Heart left ventricle (tissue), 13 donors: Measurements from ENCODE around the gene COL23A1.

Experiments
- POLR2A ChIP-seq, 2 donors: fragments of 450-650 bp; IDR thresholded peaks; one replicate each; pipeline ENCODE4 v1.6.1; 2017; ENCODE audit warnings: antibody characterized with exemption in 2 of 2, mild to moderate bottlenecking in 2 of 2, moderate library complexity in 2 of 2
- TF ChIP-seq, protein P1 (sequence below), 12 donors: fragments of 200-600 bp; sonication (generic) in 4 of 12; IDR thresholded peaks; one replicate each; pipeline versions ENCODE4 v1.5.0 to v1.8.0; 2018 to 2022; ENCODE audit warnings: antibody characterized with exemption in 12 of 12, mild to moderate bottlenecking in 5 of 12
- donor health status: ischemic (EF 13 %, LVEDD 7.1; RV severe dilation, severe dysfunction).
- donor health status: DM: no; HTN: yes; CAD: no.
- donor health status: DM: no; HTN: no; CAD: no.
- donor health status: ischemic (EF 25% LVEDD 6.9; RV normal size, moderate dysfunction).
- donor health status: ischemic (EF 25% LVEDD 5.7; RV mildly dilated, moderate dysfunction).
- donor health status: ischemic (EF 35%, LVEDD 5.7; RV mildly dilated, moderate dysfunction).
- donor health status: nonischemic (EF 11% LVEDD 7.7; RV severe dilation, severe dysfunction).
- donor health status: DM: yes; HTN: yes; CAD: no.
- donor health status: PGD.
- donor health status: ischemic (EF 29% LVEDD 5.4; RV normal size, mild dysfunction).
- donor health status: nonischemic (EF 23%, LVEDD 6.1; RV moderate dilation, normal function).

- TF ChIP-seq, protein P1, sequence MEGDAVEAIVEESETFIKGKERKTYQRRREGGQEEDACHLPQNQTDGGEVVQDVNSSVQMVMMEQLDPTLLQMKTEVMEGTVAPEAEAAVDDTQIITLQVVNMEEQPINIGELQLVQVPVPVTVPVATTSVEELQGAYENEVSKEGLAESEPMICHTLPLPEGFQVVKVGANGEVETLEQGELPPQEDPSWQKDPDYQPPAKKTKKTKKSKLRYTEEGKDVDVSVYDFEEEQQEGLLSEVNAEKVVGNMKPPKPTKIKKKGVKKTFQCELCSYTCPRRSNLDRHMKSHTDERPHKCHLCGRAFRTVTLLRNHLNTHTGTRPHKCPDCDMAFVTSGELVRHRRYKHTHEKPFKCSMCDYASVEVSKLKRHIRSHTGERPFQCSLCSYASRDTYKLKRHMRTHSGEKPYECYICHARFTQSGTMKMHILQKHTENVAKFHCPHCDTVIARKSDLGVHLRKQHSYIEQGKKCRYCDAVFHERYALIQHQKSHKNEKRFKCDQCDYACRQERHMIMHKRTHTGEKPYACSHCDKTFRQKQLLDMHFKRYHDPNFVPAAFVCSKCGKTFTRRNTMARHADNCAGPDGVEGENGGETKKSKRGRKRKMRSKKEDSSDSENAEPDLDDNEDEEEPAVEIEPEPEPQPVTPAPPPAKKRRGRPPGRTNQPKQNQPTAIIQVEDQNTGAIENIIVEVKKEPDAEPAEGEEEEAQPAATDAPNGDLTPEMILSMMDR (IDR thresholded peaks at IDR 0.05): no peak
- TF ChIP-seq POLR2A (IDR thresholded peaks at IDR 0.05): no peak
Observed at GRCh38 chr5:178291161-178291561, 299.0 kb downstream of the COL23A1 start.
